Suppressor macrophage (primary cell): Measurements from ENCODE around the gene PCCA.
"Not testable (repeated sequence)": the region's sequence is repeated elsewhere in the genome, so short reads cannot be mapped to it uniquely, and the experiment has no call there.

Source experiments
- DNase-seq, 4 experiments: peaks; one replicate each; pipeline ENCODE4 v3.0.0-alpha.2; 2020 to 2022

Gene PCCA

DNA sequence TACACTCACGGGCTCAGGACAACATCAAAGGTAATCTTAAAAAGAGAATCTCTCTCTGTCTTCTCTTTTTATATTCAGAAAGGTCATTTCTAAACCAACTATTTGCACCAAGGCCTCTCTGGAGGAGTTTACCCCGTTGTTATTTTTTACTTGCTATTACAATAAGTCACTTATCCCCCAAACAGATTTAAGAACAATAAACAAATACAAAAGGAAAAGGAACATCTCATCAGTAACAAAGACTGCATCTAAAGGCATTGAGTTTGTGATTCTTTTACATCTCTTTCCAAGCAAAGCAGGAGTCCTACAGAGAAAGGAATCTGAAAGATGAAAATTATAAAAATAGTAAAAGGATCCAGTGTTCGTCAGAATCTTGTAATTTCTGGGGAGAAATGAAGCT lies 424.3 kb downstream of the PCCA start:
- DNase-seq: no peak

DNA sequence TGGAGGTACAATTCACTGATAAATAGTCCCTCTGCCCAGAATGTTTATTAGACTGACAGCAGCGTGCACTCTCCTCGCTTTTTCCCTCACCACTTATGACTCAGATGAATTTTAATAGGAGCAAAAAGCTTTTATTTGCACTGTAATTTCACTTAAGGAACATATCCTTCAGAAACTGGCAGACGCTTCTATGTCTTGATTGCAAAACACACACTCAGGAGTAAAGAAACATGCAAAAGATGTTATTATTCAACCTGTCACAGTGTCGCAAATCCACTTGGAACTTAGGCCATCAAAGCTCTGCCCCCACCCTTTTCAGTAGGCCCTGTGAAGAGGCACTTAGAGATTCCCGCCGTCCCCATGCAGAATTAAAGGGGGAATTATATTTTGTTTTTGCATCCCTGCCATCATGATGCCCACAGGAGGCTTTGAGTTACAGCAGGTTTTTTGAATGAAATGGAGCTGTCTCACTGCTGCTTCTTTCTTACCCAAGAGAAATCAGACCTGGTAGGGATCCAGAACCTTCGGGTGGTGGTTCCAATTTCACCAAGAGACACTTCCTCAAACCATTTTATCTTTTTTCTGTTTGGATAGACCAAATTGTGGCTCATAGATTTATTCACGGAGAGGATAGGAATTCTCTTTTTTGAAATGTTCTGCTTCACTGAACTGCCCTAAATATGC lies 425.2 kb downstream of the PCCA start:
- no peak for DNase-seq

DNA sequence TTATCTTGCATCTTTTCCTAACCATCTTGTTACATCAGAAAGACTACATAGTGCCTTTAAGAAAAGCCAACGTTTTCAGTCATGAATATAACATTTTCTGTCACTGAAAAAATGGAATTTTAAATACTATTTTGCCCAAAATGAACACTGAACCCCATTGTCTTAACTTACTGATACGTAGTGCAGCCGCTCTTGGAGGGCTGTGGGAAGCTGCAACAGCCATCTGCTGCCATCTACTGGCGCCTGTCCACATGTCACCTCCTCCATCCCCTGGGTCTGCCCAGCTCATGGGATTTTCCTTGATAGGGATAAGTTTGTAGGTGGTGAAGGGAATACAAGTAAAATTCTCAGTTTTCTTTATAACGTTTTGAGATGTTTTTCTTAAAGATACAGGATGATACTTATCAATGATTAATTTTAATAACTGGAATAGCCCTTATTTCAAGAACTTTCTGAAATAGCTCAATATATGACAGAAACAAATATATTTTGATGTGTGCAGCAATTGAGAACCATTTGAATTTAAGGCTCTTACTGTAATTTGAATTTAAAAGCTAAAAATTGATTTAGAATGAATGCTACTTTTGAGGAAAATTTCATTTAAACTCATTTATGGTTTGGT lies 426.0 kb downstream of the PCCA start:
- DNase-seq: peak; percentile 80 to 88 (median 86)

DNA sequence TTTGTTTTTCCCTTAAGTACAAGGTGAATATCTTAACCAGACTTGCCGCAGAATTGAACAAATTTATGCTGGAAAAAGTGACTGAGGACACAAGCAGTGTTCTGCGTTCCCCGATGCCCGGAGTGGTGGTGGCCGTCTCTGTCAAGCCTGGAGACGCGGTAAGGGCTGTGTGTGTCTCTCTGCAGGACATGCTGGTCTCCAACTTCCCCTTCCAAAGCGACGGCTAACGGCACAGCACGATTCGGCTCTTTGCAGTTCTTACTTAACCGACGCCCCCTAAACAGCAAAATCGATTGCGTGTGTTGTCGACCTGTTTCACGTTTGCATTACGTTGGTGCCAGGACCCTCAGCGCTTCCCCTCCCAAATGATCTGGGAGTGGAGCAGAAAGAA lies 426.5 kb downstream of the PCCA start:
- no peak for DNase-seq

DNA sequence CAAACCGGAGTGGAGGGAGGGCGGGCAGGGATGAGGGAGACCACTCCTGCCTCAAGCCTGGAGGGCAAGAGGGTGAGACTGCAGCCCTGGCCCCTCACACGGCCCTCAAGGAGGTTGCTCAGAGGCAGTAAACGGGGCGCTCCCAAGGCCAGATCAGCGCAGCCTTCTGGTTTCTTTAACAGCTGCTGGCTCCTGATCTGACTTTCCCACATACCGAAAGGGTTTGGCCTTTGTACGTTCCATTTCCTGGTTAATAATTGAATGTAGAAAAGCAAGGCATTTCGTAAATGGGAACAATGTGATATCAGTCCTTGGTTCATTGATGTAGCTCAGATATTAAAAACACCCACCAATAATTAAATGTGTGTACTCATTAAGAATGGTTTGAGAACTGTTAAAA lies 428.2 kb downstream of the PCCA start:
- DNase-seq: no peak

DNA sequence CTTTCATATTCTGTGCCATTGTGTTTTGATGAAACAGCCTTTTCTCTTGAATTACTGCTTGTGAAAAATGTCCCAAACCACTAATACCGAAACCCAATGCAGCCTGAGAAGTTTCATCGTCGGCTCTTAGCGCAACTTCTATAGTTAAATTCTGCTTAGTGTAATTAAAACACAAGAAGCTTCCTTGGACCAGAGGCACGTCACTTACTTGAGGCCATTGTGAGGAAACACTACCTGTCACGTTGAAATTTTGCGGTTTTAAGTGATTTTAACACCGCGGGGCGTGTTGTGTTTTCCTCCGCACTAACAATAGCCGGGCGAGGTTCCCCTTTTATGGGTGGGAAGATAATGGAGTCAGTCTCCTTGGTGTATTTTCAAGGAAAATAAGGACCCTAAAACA lies 428.8 kb downstream of the PCCA start:
- DNase-seq: peak in 3 of 4 experiments; percentile 34 to 47 (median 42)

DNA sequence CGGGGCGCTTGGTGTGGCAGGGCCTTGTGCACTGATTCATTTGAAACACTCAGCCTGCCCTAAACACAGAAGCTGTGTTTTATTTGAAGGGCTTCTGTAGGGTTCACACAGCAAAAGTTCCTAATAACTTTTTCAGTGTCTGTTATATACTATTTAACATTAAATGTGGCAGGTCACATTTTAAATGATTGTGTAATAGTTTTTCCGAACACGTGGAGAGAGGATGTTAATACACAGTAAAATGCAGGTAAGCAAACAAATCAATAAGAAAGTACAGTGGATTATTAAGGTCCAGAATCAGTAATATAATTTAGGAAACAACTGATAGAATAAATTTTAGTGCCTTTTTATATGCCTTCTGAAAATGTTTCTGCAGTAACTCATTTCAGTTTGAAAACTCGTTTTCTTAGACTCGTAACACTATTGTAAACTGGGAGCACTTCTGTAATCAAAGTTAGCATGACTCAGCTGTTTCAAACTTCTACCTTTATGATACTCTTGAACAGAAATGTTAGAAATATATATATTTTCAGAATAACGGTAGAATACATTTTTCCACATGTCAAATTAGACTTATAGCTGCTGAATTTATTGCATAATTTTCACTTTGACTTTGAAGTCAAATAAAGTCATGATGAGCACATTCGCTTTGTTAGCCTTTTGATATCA lies 429.6 kb downstream of the PCCA start:
- DNase-seq: no peak

DNA sequence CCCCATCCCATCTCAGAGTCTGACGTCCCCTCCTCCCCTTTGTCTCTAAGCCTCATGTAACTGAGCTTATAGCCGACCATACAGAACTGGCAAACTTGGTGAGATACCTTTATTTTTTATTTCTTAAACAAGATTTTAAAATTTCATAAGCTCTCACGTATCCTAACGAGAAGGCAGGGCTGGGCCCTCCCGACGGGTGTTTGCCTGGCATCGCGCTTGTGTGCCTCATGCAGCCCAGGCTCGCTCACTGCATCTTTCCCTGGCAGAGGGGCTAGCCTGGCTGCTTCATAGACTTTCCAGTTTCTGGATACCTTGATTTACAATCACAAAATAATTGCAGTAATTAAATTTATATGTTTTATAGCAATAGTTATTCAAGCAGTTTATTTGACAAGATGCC lies 430.7 kb downstream of the PCCA start:
- DNase-seq: no peak

DNA sequence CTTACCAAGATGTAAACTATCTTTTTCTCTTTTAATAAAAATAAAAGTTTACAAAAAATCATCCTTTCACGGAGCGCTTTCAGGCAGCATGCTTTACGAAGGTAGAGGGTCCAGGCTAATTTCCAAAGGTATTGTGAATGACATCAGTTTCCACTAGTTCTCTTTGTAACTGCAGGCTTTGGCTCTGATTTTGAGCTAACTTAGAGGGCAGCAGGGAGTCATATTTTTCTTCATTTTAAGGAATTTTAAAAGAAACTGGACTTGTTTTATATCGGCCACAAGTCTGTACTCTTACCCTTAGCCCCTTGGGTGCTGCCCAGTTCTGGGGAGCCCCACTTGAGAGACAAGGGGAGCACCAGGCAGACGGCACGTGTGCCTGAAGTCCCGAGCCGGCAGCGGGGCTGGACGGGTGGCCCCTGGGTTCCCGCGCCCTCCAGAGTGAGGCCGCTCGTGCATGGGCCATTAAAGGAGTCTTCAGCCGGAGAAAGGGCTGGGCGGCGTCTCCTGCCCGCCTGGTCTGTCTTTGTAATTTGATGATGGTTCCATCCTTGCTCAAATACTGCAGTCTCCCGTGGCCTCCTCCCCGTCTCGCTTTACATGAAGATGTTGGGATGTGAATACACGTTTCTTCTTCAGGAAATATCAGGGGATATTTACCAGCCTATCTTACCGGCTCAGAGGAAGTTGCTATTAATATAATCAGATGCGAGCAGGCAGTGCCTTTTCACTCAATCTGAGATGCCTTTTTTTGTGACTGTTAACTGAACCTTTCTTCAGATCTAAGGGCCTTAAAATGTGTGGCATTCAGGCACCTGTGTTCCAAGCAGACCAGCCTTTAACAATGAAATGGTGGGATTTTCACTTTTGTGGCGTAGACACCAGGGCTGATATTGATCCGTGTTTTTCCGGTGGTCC lies 432.3 kb downstream of the PCCA start:
- DNase-seq: no peak

DNA sequence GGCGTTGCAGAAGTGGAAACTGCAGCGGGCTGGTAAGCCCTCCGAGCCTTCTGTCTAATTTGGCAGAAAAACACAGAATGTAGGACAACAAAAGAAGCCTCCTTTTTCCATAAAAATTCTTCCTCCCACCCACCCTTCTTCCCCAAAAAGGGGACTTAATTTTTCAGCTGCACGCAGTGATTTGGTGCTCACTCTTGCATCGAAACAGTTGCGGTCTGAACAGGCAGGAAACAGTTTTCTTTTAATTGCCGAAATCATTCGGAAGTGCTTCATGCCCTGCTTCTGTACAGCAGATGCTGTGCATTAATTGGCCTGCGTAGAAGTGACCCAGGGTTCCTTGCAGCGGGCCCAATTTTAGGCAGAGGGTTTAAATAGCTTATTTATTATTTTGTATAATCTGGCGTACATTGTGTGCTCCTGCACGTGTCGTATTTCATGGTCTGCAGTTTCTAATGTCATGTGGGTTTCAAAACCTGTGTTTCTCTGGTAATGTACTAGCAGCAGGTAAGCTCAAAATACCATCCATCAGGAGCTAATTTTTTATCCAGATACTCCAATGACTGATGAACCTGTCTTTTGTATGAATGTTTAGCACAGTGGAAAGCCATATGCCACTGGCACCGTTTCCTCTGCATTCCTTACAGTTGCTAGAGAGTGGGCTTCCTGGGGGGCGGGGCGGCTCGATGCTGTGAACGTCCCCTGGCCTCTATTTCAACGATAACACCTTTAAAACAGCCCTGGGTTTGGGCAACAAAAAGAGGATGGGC lies 433.1 kb downstream of the PCCA start:
- DNase-seq: no peak

DNA sequence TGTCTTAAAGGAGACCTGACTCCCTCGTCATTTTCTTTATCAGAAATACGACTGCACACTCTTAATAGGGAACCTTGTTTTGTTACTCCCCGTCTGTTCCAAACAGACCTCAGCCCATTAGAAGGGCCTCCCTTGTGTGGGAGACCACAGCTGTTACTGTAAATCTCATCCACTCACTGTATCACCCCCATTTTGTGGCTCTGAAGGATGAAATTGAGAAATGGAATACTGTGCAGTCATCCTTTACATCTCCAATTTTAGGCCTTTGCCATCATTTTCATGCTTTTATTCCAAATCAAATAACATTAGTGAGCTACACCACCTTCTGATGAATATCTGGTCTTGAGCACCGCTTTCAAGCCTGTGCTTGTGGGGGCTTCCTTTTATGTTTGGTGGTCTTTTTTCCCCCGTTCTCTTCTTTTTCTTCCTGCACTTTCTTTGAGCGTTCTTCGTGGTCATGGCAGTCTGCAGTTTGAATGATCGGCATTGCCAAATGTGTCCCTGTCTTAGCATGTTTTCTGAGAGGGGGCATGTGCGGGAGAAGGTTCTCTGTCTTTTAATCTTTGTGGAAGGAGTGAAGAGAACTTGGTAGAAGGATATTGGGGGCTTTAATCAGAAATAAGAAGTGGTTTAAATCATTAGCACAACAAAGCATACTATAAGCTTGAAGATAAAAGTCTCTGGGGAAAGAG lies 433.9 kb downstream of the PCCA start:
- no peak for DNase-seq

DNA sequence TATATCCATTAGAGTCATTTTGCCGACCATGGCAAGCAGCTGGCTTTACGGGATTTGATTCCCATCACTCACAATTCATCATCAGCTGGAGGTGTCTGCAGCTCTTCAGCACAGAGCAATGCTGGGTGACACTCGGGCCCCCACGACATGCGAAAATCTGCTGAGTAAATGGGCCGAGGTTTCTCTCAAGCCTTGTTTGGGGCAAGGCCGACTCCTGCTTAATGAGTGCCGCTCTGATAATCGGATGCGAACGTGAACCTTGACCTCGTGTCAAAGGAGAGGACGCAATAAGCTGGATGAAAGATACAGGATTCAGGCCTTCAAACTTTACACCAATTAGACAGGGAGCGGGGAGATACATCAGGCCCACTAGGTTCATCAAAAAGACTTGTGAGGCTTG lies 434.5 kb downstream of the PCCA start:
- no peak for DNase-seq

DNA sequence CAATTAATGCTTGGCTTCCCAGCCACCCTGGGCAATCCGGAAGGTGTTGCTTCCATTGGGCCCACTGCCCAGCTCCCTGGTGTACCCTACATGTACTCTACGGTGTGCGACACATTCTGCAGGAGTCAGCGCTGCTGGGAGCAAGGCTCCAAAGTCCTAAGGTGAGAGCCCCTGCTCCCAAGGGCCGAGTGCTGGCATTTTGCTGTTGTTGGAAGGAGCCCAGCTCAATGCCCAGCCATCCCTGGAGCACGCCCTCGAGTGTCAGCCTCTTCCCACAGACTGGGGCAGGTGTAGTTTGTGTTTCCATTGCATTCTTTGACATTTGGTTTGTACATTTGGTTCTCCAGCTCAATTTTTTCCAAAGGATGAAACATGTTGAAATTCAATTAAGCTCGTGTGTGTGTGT lies 435.1 kb downstream of the PCCA start:
- DNase-seq: no peak

DNA sequence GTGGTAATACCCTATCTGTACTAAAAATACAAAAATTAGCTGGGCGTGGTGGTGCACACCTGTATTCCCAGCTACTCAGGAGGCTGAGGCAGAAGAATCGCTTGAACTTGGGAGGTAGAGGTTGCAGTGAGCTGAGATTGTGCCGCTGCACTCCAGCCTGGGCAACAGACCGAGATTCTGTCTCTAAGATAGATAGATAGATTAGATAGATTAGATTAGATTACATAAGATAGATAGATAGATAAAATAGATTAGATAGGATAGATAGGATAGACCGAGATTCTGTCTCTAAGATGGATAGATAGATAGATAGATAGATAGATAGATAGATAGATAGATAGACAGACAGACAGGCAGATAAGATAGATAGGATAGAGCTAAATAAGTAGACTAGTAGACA lies 435.8 kb downstream of the PCCA start:
- DNase-seq: not testable (repeated sequence)

DNA sequence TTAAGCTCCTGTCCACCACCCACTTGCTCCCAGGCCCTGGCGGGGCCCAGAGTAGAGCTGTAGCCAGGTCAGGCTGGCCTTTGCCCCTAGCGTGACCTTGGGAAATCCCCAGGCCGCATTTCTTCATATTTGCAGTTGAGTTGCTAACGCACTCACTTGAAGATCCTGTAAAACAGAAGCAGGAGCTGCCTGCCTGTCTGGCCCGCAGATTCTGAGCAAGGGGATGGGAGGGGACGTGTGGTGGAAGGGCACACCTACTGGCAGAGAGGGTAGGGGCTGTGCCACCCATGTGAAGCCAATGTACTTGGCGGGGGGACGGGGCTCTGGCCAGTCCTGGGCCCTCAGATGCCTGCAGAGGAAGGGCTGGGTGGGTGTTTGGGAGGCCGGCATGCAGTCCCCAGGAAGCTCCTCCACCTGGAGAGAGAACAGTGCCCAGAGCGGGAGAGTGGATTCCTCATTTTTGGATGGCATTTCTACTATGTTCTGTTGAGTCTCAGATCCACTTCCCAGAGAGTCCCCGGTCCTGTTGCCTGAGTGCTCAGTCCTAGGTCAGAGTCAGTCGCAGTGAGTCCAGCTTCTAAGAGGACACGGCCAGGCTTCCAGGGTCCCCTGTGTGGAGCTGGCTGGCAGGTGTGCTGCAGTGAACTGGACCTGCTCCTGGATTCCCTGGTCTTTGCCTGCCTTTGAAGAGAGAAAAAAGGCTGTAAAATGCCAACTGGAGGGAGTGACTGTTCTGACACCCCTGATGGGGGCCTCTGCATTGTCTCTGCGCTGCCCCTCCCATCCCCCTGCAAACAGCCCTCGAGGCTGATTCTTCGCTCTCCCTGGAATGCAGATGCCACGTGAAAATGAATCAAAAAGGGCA lies 436.8 kb downstream of the PCCA start:
- peak in 1 of 4 experiments; percentile 10 for DNase-seq

DNA sequence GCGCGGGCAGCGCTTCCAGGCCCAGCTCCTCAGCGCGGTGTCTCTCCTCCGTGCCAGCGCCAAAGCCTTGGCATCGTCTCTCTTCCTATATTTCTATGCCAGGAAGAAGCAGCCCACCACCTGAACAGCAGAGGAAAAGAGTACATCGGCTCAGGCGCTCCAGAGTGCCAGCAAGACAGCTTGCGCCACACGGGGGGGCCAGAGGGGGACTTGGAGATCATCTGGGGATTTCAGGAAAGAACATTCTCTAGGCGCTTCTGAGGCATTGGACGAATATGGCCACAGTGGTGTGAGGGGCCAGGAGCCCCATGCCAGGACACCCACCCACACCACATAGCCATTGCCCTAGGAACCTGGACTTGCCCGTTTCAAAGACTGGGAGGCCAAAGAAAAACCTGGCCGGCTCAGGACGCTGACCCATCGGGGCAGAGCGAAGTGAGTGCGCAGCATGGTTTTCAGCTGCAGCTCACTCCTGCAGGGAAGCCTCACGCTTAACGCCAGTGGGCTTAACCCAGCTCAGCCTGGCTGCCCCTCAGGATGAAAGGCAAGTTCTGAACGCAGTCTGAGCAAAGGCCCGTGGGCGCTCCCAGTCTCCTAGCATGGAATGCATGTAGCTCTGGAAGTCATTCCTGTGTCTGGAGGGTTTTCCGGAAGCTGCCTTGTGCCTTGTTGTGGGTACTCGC lies 437.6 kb downstream of the PCCA start:
- no peak for DNase-seq

DNA sequence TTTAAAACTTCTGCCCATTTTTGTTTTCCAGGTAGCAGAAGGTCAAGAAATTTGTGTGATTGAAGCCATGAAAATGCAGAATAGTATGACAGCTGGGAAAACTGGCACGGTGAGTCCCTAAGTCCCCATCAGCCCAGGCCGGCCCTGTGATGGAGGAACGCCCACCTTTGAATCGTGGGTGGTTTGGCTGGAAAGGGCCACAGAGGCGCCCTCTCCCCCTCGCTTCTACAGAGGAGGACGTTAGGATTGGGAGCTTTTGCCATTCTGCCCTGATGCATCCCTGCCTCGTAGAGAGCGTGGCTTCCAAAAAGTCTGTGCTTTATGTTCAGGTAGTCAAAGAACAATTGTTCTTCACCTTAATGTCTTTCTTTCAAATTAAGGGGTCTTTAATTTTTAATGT lies 438.8 kb downstream of the PCCA start:
- no peak for DNase-seq

DNA sequence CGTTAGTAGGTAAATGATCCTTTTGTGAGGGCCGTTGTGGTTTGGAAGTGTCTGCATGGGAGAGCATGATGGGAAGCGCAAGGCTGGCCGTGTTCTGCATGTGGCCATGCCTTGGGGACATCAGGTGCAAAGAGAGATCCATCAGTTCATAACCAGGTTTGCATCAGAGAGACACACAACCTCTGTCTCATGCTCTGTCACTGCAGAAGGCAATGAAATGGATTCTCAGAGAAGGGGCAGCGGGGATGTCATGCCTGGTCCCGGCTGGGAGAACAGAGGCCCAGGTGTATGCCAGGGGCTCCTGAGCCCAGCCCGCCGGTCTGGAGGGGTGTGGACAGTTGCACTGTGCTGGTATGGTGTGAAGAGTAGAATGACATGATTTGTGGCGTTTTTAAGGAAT lies 439.5 kb downstream of the PCCA start:
- DNase-seq: no peak

DNA sequence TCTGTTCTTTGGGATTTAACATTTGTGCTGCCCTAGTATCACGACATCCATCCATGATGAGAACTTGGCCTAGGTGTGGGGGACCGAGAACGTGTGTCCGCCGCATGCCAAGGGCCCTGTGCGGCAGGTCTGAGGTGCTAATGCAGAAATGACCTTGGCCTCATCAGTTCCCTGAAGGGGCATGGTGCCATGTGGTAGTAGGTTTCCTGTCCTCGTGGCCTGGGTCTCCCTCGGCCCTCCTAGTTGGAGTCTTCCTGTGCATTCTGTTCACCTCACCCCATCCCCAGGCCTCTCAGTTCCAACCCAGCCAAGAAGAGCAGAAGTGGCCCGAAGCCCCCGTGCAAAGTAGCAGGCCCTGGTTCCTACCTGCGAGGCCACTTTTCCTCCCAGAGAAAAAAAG lies 439.9 kb downstream of the PCCA start:
- DNase-seq: no peak
